Fibroblast of skin of right quadriceps (primary cell): ENCODE results near the gene NUAK1.
"Not testable (repeated sequence)": the region's sequence is repeated elsewhere in the genome, so short reads cannot be mapped to it uniquely, and the experiment has no call there.

Source experiments
- DNase-seq: peaks from one replicate; pipeline ENCODE4 v3.0.0-alpha.2; 2013

Gene NUAK1

DNA sequence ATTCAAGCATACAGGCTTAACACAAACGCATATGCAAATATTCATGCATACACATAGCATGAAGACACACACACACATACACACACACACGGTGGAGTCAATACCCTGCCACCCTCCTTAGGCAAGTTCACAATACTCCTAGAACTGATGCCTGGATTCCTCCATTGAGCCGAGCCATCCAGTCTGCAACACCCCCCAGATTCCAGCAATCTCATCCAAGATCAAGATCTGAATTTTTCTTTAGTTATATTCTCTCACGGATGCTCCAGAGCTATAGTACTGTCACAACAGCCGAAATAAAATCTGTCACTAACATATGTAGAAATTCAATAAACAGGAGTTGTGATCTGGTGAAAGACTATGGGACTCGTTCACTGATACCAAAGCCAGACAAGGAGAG lies 110.8 kb downstream of the NUAK1 start:
- no peak for DNase-seq

DNA sequence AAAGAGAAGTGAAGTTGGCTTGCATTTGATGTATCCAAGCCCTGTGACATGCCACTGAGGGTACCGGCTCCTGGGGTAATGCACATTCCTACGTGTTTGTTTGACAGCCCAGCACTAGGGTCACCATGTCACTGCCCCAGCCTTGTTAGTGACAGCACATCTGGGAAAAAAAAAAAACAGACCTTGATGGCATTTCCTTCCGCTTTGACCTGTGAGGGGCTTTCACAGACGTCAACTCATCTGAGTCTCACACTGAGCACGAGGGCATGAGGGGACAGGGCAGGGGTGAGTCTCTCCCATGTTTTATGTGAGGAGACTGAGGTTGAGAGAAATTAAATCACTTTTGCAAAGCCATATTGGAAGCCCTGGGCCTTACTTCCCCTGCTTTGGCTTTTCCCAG lies 111.5 kb downstream of the NUAK1 start:
- no peak for DNase-seq

DNA sequence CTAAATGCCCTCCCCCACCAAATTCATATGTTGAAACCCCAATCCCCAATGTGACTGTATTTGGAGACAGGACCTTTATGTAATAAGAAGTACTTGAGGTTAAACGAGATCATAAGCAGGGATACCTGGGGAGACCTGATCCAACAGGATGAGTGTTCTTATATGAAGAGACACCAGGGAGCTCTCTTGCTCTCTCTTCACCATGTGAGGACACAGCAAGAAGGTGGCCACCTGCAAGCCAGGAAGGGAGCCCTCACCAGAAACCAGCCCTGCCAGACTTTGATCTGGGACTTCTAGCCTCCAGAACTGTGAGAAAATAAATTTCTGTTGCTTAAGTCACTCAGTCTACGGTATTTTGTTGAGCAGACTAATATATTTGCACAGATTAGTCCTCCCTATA lies 113.6 kb downstream of the NUAK1 start:
- DNase-seq: no peak

DNA sequence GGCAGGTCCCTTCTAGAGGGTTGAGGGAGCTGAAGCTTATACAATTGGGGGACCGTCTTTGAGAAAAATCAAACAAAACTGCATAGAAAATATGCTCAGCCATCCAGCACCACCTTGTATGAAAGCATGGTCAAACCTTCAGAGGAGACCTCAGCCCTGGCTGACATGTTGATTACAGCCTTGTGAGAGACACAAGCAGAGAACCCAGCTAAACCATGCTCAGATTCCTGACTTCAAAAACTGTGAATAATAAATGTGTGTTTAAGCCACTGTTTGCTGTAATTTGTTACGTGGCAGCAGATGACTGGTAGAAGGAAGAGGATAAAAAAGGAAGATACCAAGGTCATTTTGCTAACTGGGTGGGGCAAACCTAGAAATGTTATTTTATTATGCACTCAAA lies 115.7 kb downstream of the NUAK1 start:
- DNase-seq: no peak

DNA sequence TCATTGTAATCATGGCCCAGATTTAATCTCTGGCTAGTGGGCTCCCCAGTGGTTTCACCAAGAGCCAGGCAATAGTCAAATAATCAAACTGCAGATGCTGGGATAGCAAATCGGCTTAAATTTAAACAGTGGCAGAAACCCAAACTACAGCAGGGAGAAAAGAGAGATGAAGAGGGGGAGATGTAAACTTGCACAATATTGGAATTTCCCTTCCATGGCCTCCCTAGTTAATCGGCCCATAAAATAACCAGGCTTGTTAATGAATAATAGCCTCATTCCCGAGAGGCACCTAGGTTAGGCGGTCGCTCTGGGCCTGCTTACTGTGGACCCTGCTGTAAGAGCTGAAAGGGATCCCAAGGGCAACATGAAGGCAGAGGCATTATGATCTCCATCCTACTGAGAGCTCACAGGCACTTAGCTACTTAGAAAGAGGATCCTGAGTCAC lies 116.2 kb downstream of the NUAK1 start:
- peak; percentile 32 for DNase-seq

DNA sequence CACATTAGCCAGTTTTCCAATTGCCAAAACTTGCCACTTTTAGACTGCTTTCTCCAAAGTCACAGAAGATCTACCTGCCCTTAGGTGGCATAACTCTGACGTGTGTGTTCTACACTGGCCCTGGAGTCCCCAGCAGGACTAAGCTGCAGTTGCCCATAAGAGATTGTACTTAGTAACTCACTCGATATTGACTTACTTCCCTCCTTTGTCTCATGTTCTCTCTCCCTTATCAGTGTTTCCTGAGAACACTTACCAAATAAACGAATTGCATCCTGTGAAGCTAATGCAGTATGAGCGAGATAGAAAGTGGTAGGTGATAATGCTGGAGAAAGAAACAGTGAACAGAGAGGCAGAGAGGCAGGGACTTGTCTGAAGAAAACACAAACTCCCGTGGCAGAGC lies 117.2 kb downstream of the NUAK1 start:
- DNase-seq: no peak

DNA sequence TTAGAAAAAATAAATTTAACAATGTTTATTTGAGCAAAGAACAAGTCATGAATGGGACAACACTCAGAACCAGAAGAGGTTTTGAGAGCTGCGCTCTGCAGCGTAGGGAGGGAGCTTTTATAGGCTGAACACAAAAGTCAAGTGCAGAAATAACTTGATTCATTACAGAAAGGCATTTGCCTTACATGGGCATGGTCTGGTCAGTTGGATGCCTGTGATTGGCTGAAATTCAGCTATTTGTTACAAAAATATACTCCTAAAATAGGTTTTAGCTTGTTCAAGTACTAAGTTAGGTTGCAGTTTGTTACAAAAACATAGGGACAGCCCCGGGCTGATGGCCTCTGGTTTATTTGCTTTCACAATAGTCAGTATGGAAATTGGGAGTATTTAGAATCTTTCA lies 118.0 kb downstream of the NUAK1 start:
- no peak for DNase-seq

DNA sequence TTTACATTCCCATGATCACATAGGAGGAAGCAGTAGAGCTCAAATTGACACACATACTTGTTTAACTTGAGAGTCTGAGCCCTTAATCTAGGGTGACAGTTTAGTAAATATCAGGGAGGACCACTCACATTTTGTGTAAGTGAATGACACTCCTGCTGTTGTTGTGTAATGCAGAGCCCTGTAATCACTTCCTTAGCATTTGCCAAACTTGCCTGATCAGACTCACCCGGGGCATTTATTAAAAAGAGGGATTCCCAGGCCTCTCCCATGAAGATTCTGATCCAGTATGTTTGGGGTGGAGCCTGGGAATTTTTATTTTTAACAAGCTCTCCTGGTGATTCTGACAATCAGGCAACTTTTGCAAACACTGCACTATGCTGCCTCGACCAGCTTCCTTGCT lies 119.6 kb downstream of the NUAK1 start:
- no peak for DNase-seq

DNA sequence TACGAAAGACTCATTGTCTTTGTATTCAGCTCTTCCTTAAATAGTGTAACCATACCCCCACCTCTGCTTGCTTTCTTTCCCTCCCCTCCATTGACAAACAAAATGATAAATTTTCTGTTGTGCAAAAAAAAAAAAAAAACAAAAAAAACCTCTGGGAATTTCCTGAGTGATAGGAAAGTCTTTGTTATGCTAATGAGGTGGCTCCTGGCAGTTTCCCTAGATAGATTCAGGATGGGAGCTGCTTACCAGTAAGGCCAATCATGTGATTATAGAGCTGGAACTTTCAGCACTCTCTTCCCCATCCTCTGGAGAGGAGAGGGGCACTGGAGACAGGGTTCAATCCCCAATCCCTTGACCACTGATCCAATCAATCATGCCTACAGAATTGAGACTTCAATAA lies 120.5 kb downstream of the NUAK1 start:
- no peak for DNase-seq

DNA sequence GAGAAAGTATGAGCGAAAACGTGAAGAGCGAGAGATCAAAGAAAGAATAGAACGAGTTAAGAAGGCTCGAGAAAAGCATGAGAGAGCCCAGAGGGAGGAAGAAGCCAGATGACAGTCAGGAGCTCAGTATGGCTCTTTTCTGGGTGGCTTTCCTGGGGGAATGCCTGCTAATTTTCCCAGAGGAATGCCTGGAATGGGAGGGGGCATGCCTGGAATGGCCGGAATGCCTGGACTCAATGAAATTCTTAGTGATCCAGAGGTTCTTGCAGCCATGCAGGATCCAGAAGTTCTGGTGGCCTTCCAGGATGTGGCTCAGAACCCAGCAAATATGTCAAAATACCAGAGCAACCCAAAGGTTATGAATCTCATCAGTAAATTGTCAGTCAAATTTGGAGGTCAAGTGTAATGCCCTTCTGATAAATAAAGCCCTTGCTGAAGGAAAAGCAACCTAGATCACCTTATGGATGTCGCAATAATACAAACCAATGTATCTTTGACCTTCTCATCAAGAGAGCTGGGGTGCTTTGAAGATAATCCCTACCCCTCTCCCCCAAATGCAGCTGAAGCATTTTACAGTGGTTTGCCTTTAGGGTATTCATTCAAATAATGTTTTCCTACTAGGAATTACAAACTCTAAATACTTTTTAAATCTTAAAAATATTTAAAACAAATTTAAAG lies 122.0 kb downstream of the NUAK1 start:
- DNase-seq: not testable (repeated sequence)

DNA sequence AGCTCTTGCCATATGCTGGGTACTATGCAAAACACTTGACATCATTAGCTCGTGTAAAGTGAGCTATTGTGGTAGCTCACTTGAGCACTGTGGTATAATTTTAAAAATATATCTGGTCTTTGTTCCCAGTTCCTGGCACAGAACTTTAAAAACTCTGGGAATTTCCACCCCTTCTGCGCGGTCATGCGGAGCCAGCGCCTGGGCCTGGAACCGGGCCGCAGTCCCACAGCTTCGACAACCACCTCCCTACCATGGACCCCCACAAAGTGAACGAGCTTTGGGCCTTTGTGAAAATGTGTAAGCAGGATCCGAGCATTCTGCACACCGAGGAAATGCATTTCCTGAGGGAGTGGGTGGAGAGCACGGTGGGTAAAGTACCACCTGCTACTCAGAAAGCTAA lies 123.1 kb downstream of the NUAK1 start:
- DNase-seq: no peak

DNA sequence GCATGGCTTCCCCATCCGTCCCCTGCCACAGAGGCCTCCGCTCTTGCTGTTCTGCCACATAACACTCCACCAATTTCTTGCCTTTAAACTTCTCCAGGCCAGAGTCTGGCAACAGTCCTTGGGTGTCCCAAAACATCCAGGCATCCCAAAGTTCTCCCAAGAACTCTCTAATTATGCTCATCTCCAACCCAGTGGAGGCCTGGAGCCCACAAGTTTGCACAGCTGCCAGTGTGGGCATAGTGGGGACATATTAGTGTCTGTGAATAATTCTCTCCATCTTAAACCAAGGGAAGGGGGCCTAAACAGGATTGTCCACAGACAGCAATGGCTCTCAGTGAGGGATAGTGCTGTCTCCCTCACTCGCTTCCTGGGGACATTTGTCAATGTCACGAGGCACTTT lies 124.8 kb downstream of the NUAK1 start:
- DNase-seq: no peak
